Upper lobe of left lung (tissue), 4 donors: Measurements from ENCODE around the gene TMEM9B.

ENCODE experiments used
- CTCF ChIP-seq, 6 experiments: fragments of 450-650 bp in 4 of 6; fragments of 200-600 bp in 2 of 6; sonication (generic) in 2 of 6; IDR thresholded peaks; one replicate each; pipeline ENCODE4 v1.5.1; 2016 to 2019; ENCODE audit warnings: antibody characterized with exemption in 6 of 6
- POLR2A ChIP-seq, 4 donors: fragments of 450-650 bp; IDR thresholded peaks; one replicate each; pipeline ENCODE4 v1.5.1; 2016 to 2017; ENCODE audit warnings: antibody characterized with exemption in 4 of 4, mild to moderate bottlenecking in 2 of 4

- TF ChIP-seq CTCF (IDR thresholded peaks at IDR 0.05): no peak
- TF ChIP-seq POLR2A (IDR thresholded peaks at IDR 0.05): no peak
Observed at GRCh38 chr11:8928205-8928604, 36.0 kb downstream of the TMEM9B start.
